MM.1S (cell line): Measurements from ENCODE around the gene TAPT1.

ENCODE experiments used
- DNase-seq: peaks from one replicate; pipeline ENCODE4 v3.0.0-alpha.2; 2015
- H2AFZ ChIP-seq: fragments of 300-600 bp; sonication (generic); 2 replicates; pipeline ENCODE4 v1.6.0; 2016; ENCODE audit warnings: antibody characterized with exemption, low read length
- H3F3A ChIP-seq: fragments of 300-600 bp; sonication (generic); 2 replicates; pipeline ENCODE4 v1.6.1; 2016; ENCODE audit warnings: mild to moderate bottlenecking, antibody characterized with exemption, low read length, moderate library complexity, mixed read lengths; ENCODE audit not compliant: insufficient read depth
- H3K27ac ChIP-seq: fragments of 300-600 bp; sonication (generic); 2 replicates; pipeline ENCODE4 v1.5.1; 2016; ENCODE audit warnings: mild to moderate bottlenecking, low read length
- H3K27me3 ChIP-seq: fragments of 300-600 bp; sonication (generic); replicated peaks from 2 replicates; pipeline ENCODE4 v1.6.0; 2016; ENCODE audit warnings: low read length; ENCODE audit not compliant: insufficient read depth
- H3K36me3 ChIP-seq: fragments of 300-600 bp; sonication (generic); replicated peaks from 2 replicates; pipeline ENCODE4 v1.6.1; 2016; ENCODE audit warnings: mild to moderate bottlenecking, low read length, mixed read lengths; ENCODE audit not compliant: insufficient read depth
- H3K4me1 ChIP-seq: fragments of 300-600 bp; sonication (generic); 2 replicates; pipeline ENCODE4 v1.6.1; 2016; ENCODE audit warnings: low read length, mixed read lengths
- H3K4me2 ChIP-seq: fragments of 300-600 bp; sonication (generic); 2 replicates; pipeline ENCODE4 v1.6.0; 2016; ENCODE audit warnings: low read depth, low read length
- H3K4me3 ChIP-seq: fragments of 300-600 bp; sonication (generic); 2 replicates; pipeline ENCODE4 v1.5.1; 2016; ENCODE audit warnings: low read length, mixed read lengths
- H3K79me2 ChIP-seq: fragments of 300-600 bp; sonication (generic); 2 replicates; pipeline ENCODE4 v1.6.1; 2016; ENCODE audit warnings: mixed run types, low read length, mixed read lengths
- H3K9ac ChIP-seq: fragments of 300-600 bp; sonication (generic); 2 replicates; pipeline ENCODE4 v1.6.1; 2016; ENCODE audit warnings: low read length, mixed read lengths
- H3K9me2 ChIP-seq: fragments of 300-600 bp; sonication (generic); replicated peaks from 2 replicates; pipeline ENCODE4 v1.6.1; 2016; ENCODE audit warnings: mild to moderate bottlenecking, low read length, mixed read lengths; ENCODE audit not compliant: insufficient read depth
- H3K9me3 ChIP-seq: fragments of 300-600 bp; sonication (generic); replicated peaks from 2 replicates; pipeline ENCODE4 v1.6.1; 2016; ENCODE audit warnings: mild to moderate bottlenecking, low read length, mixed read lengths; ENCODE audit not compliant: insufficient read depth
- H4K20me1 ChIP-seq: fragments of 300-600 bp; sonication (generic); 2 replicates; pipeline ENCODE4 v1.6.1; 2016; ENCODE audit warnings: mild to moderate bottlenecking, low read length, moderate library complexity, mixed read lengths; ENCODE audit not compliant: insufficient read depth
- CTCF ChIP-seq: fragments of 300-600 bp; sonication (generic); IDR thresholded peaks from 2 replicates; pipeline ENCODE4 v1.5.1; 2016; ENCODE audit warnings: antibody characterized with exemption, low read length, mixed read lengths
- EZH2 ChIP-seq: fragments of 300-600 bp; sonication (generic); optimal IDR thresholded peaks from 2 replicates; pipeline ENCODE3; 2017; ENCODE audit warnings: low read depth, mild to moderate bottlenecking, antibody characterized with exemption, low read length, mixed read lengths
- EZH2phosphoT487 ChIP-seq: fragments of 300-600 bp; sonication (generic); IDR thresholded peaks from 2 replicates; pipeline ENCODE4 v1.6.1; 2018; ENCODE audit warnings: antibody characterized with exemption, low read length

TAPT1 gene

GRCh38 chr4:16238327-16238726 lies 12.1 kb upstream of the TAPT1 start:
- Histone ChIP-seq H3K27ac (no peak overlapping the region), H4K20me1 (no peaks in the 10 kb centered on the region), H3K4me3 (no peak overlapping the region), H3K36me3 (no peaks in the 10 kb centered on the region), H3K9ac (no peak overlapping the region), H2AFZ (no peak overlapping the region), H3K79me2 (no peaks in the 10 kb centered on the region), H3K27me3 (no peaks in the 10 kb centered on the region), H3K4me2 (no peak overlapping the region), H3F3A (no peaks in the 10 kb centered on the region), H3K4me1 (no peaks in the 10 kb centered on the region), H3K9me2 (no peaks in the 10 kb centered on the region), H3K9me3 (no peaks in the 10 kb centered on the region)
- no peak for DNase-seq
- TF ChIP-seq EZH2phosphoT487 (no peak), CTCF (no peak), EZH2 (no peak)

GRCh38 chr4:16237715-16238114 lies 11.4 kb upstream of the TAPT1 start:
- Histone ChIP-seq H3K4me3 (no peak overlapping the region), H3F3A (no peaks in the 10 kb centered on the region), H3K27ac (no peak overlapping the region), H3K9me3 (no peaks in the 10 kb centered on the region), H3K9me2 (no peaks in the 10 kb centered on the region), H4K20me1 (no peaks in the 10 kb centered on the region), H3K9ac (no peak overlapping the region), H3K4me2 (no peak overlapping the region), H3K27me3 (no peaks in the 10 kb centered on the region), H3K36me3 (no peaks in the 10 kb centered on the region), H2AFZ (no peak overlapping the region), H3K4me1 (no peaks in the 10 kb centered on the region), H3K79me2 (no peaks in the 10 kb centered on the region)
- TF ChIP-seq CTCF (no peak), EZH2phosphoT487 (no peak), EZH2 (no peak)
- DNase-seq, result no peak

GRCh38 chr4:16236402-16237023 lies 10.2 kb upstream of the TAPT1 start:
- Histone ChIP-seq H3K36me3 (no peaks in the 10 kb centered on the region), H3K9me3 (no peaks in the 10 kb centered on the region), H2AFZ (no peak overlapping the region), H4K20me1 (no peaks in the 10 kb centered on the region), H3K9me2 (no peaks in the 10 kb centered on the region), H3K27me3 (no peaks in the 10 kb centered on the region), H3K9ac (no peak overlapping the region), H3K4me3 (no peak overlapping the region), H3F3A (no peaks in the 10 kb centered on the region), H3K27ac (no peak overlapping the region), H3K79me2 (no peaks in the 10 kb centered on the region), H3K4me1 (no peaks in the 10 kb centered on the region), H3K4me2 (no peak overlapping the region)
- TF ChIP-seq EZH2phosphoT487 (no peak), EZH2 (no peak), CTCF (no peak)
- no peak for DNase-seq
